Hepatocyte (in vitro differentiated cells): ENCODE data around the gene ARL3. TPM values are rescaled to one million over a fixed set of nuclear protein-coding genes. Genes with fewer than 3 reads are reported as not detected.
A peak's percentile ranks its signal among the peaks of the same experiment; 100 is the strongest.

Source experiments
- DNase-seq: peaks from one replicate; pipeline ENCODE4 v3.0.0-alpha.2; 2016; ENCODE audit warnings: low spot score
- H2AFZ ChIP-seq: fragments of 200-600 bp; sonication (generic); 2 replicates; pipeline ENCODE4 v1.6.0; 2016; ENCODE audit warnings: antibody characterized with exemption, mild to moderate bottlenecking
- H3K27ac ChIP-seq: fragments of 200-600 bp; sonication (generic); 2 replicates; pipeline ENCODE4 v1.5.1; 2016; ENCODE audit warnings: mild to moderate bottlenecking
- H3K27me3 ChIP-seq: fragments of 200-600 bp; sonication (generic); 2 replicates; pipeline ENCODE4 v1.6.1; 2016
- H3K36me3 ChIP-seq: fragments of 200-600 bp; sonication (generic); replicated peaks from 2 replicates; pipeline ENCODE4 v1.5.1; 2016; ENCODE audit warnings: low read depth; ENCODE audit not compliant: insufficient read depth
- H3K4me1 ChIP-seq: fragments of 200-600 bp; sonication (generic); 2 replicates; pipeline ENCODE4 v1.5.1; 2016; ENCODE audit warnings: mild to moderate bottlenecking, moderate library complexity; ENCODE audit not compliant: insufficient read depth
- H3K4me2 ChIP-seq: fragments of 200-600 bp; sonication (generic); 2 replicates; pipeline ENCODE4 v1.6.0; 2016
- H3K4me3 ChIP-seq: fragments of 200-600 bp; sonication (generic); 2 replicates; pipeline ENCODE4 v1.5.1; 2016; ENCODE audit warnings: mild to moderate bottlenecking
- H3K79me2 ChIP-seq: fragments of 200-600 bp; sonication (generic); 2 replicates; pipeline ENCODE4 v1.6.0; 2017; ENCODE audit warnings: mild to moderate bottlenecking
- H3K9me2 ChIP-seq: fragments of 200-600 bp; sonication (generic); replicated peaks from 2 replicates; pipeline ENCODE4 v1.6.0; 2017; ENCODE audit warnings: mild to moderate bottlenecking; ENCODE audit not compliant: insufficient read depth
- H3K9me3 ChIP-seq: fragments of 200-600 bp; sonication (generic); 2 replicates; pipeline ENCODE4 v1.5.1; 2016; ENCODE audit warnings: low read depth, mild to moderate bottlenecking
- H4K20me1 ChIP-seq: fragments of 200-600 bp; sonication (generic); 2 replicates; pipeline ENCODE4 v1.6.0; 2016; ENCODE audit warnings: mild to moderate bottlenecking; ENCODE audit not compliant: insufficient read depth, poor library complexity, severe bottlenecking
- CTCF ChIP-seq: fragments of 200-600 bp; sonication (generic); IDR thresholded peaks from 2 replicates; pipeline ENCODE4 v1.5.1; 2016; ENCODE audit warnings: antibody characterized with exemption, mild to moderate bottlenecking; ENCODE audit not compliant: poor library complexity
- EZH2 ChIP-seq: fragments of 200-600 bp; sonication (generic); IDR thresholded peaks from 2 replicates; pipeline ENCODE4 v1.6.1; 2016; ENCODE audit warnings: antibody characterized with exemption, mild to moderate bottlenecking, borderline replicate concordance
- EZH2phosphoT487 ChIP-seq: fragments of 200-600 bp; sonication (generic); IDR thresholded peaks from one replicate; pipeline ENCODE4 v1.6.1; 2018; ENCODE audit warnings: antibody characterized with exemption, mild to moderate bottlenecking, low read depth, moderate library complexity; ENCODE audit not compliant: unreplicated experiment, severe bottlenecking
- WGBS: methylation state at CpG from one replicate; pipeline ENCODE4 v1.1.6; 2016; ENCODE audit warnings: low lambda C conversion rate; ENCODE audit errors: missing lambda C conversion rate; 5-methylcytosine and 5-hydroxymethylcytosine counted together
- polyA plus RNA-seq: library from polyadenylated mRNA; unstranded; fragments of >200 nt; fragmentation: Nextera tagmentation; extraction: Ambion mirVana; gene quantifications from 2 replicates; pipeline ENCODE4 v1.2.1, GENCODE V29; 2016
- total RNA-seq: library from RNA; depleted of rRNA; stranded (reverse); fragments of >200 nt; gene quantifications from 2 replicates; pipeline ENCODE4 v1.2.3, GENCODE V29; 2014

Gene ARL3
- total and polyA plus RNA-seq, 2 experiments from 2014 or later, result 6.4 to 16.5 TPM

- Histone ChIP-seq H4K20me1 (no peaks in the 10 kb centered on the region), H3K9me3 (no peaks in the 10 kb centered on the region), H3K27ac (peak overlapping the region; percentile 28), H3K79me2 (no peaks in the 10 kb centered on the region), H2AFZ (no peak overlapping the region), H3K27me3 (no peaks in the 10 kb centered on the region), H3K4me3 (no peak overlapping the region), H3K9me2 (no peaks in the 10 kb centered on the region), H3K4me2 (no peak overlapping the region), H3K4me1 (no peaks in the 10 kb centered on the region), H3K36me3 (no peaks in the 10 kb centered on the region)
- no peak for DNase-seq
- TF ChIP-seq EZH2phosphoT487, result no peak
- TF ChIP-seq CTCF, result no peak
- no peak for TF ChIP-seq EZH2
- 87% methylated on average over 8 of the region's 8 CpGs for WGBS
These were observed 22.7 kb downstream of the ARL3 start for GRCh38 chr10:102691285-102692066.

GRCh38 chr10:102683736-102684135, 30.5 kb downstream of the ARL3 start:
- H3K4me1 ChIP-seq, result peaks cover 9% of the 10 kb centered on the region
- no peak overlapping the region for H2AFZ ChIP-seq
- no peak overlapping the region for H3K4me2 ChIP-seq
- H3K9me3 ChIP-seq, result no peaks in the 10 kb centered on the region
- H3K4me3 ChIP-seq, result no peak overlapping the region
- no peaks in the 10 kb centered on the region for H3K9me2 ChIP-seq
- 88% methylated on average over 5 of the region's 5 CpGs for WGBS
- no peak overlapping the region for H3K27ac ChIP-seq
- TF ChIP-seq EZH2, result no peak
- no peak for TF ChIP-seq EZH2phosphoT487
- no peak for TF ChIP-seq CTCF
- no peaks in the 10 kb centered on the region for H3K36me3 ChIP-seq
- H3K27me3 ChIP-seq, result no peaks in the 10 kb centered on the region
- no peaks in the 10 kb centered on the region for H4K20me1 ChIP-seq
- DNase-seq, result no peak
- no peaks in the 10 kb centered on the region for H3K79me2 ChIP-seq

- Histone ChIP-seq H4K20me1 (no peaks in the 10 kb centered on the region), H3K4me2 (no peak overlapping the region), H3K36me3 (no peaks in the 10 kb centered on the region), H3K4me1 (peaks cover 16% of the 10 kb centered on the region), H3K27ac (no peak overlapping the region), H3K4me3 (no peak overlapping the region), H3K9me3 (no peaks in the 10 kb centered on the region), H3K79me2 (no peaks in the 10 kb centered on the region), H3K9me2 (no peaks in the 10 kb centered on the region), H3K27me3 (no peaks in the 10 kb centered on the region), H2AFZ (no peak overlapping the region)
- 93% methylated on average over 4 of the region's 4 CpGs for WGBS
- no peak for TF ChIP-seq EZH2
- DNase-seq, result no peak
These were observed 31.2 kb downstream of the ARL3 start for GRCh38 chr10:102682981-102683380.

DNA sequence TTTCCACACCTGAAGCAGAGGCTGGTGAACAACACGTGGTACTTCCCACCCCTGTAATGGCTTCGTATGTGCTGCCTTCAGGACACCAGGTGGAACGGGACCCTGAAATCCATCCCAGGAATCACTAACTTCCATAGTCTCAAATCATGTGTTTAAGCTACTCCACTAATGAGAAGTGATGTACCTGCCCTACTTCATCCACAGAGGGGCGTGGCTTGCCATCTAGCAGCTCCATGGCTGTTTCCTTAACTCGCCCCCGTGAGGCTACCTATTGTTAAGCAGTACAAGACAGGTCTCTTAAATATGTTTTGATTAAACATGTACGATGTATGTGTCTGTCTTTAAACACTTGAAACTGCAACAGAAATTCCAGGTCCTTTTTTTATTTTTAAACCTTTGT, 31.8 kb downstream of the ARL3 start:
- no peak overlapping the region for H3K27ac ChIP-seq
- H3K9me3 ChIP-seq, result no peaks in the 10 kb centered on the region
- H3K27me3 ChIP-seq, result no peaks in the 10 kb centered on the region
- no peak overlapping the region for H3K4me2 ChIP-seq
- H3K4me3 ChIP-seq, result no peak overlapping the region
- no peaks in the 10 kb centered on the region for H3K79me2 ChIP-seq
- no peak for TF ChIP-seq EZH2
- no peak for TF ChIP-seq CTCF
- TF ChIP-seq EZH2phosphoT487, result no peak
- no peak overlapping the region for H2AFZ ChIP-seq
- H3K36me3 ChIP-seq, result no peaks in the 10 kb centered on the region
- no peaks in the 10 kb centered on the region for H4K20me1 ChIP-seq
- no peak for DNase-seq
- H3K9me2 ChIP-seq, result no peaks in the 10 kb centered on the region
- WGBS, result 91% methylated on average over 7 of the region's 7 CpGs
- peaks cover 22% of the 10 kb centered on the region for H3K4me1 ChIP-seq
